Right atrium auricular region (tissue), 2 donors: ENCODE data around the gene CLEC2A. TPM values are rescaled to one million over a fixed set of nuclear protein-coding genes. Genes with fewer than 3 reads are reported as not detected.
"Not testable (repeated sequence)": the region's sequence is repeated elsewhere in the genome, so short reads cannot be mapped to it uniquely, and the experiment has no call there.

Experiments used
- DNase-seq: peaks from one replicate; pipeline ENCODE4 v3.0.0-alpha.2; 2019; ENCODE audit warnings: low spot score
- H3K27ac ChIP-seq, 2 donors: fragments of 200-600 bp; sonication (generic); 1 replicate in 1 of 2; 2 replicates in 1 of 2; pipeline ENCODE4 v1.5.1; 2016 to 2019
- H3K27me3 ChIP-seq, 2 donors: fragments of 200-600 bp; sonication (generic); one replicate each; pipeline versions ENCODE4 v1.5.1 to v1.6.0; 2017 to 2019
- H3K36me3 ChIP-seq: fragments of 200-600 bp; sonication (generic); one replicate; pipeline ENCODE4 v1.5.1; 2016
- H3K4me1 ChIP-seq, 2 donors: fragments of 200-600 bp; sonication (generic); one replicate each; pipeline versions ENCODE4 v1.5.1 to v1.6.0; 2017 to 2019
- H3K4me3 ChIP-seq, 2 donors: fragments of 200-600 bp; sonication (generic); 1 replicate in 1 of 2; 2 replicates in 1 of 2; pipeline ENCODE4 v1.5.1; 2017 to 2019; ENCODE audit warnings: mild to moderate bottlenecking in 1 of 2, moderate library complexity in 1 of 2
- H3K9me3 ChIP-seq, 2 donors: fragments of 200-600 bp; sonication (generic); one replicate each; pipeline ENCODE4 v1.5.1; 2019
- CTCF ChIP-seq, 2 donors: fragments of 200-600 bp; sonication (generic); IDR thresholded peaks; one replicate each; pipeline ENCODE4 v1.5.1; 2019; ENCODE audit warnings: antibody characterized with exemption in 2 of 2
- total RNA-seq, 2 donors: library from RNA; depleted of rRNA; stranded (reverse); fragments of >200 nt; gene quantifications; one replicate each; pipeline ENCODE4 v1.1.0, GENCODE V29; 2016

Gene CLEC2A
- total RNA-seq, 2 donors from 2014 or later, result not detected

- no peaks in the 10 kb centered on the region for H3K9me3 ChIP-seq
- H3K4me1 ChIP-seq, result no peaks in the 10 kb centered on the region
- no peaks in the 10 kb centered on the region for H3K27me3 ChIP-seq
- TF ChIP-seq CTCF (IDR thresholded peaks at IDR 0.05), result no peak
- no peaks in the 10 kb centered on the region for H3K36me3 ChIP-seq
- no peak overlapping the region for H3K27ac ChIP-seq
- no peak for DNase-seq
- no peak overlapping the region for H3K4me3 ChIP-seq
Measured at GRCh38 chr12:9888665-9889273, 43.4 kb downstream of the CLEC2A start.

- Histone ChIP-seq H3K36me3 (no peaks in the 10 kb centered on the region), H3K4me1 (no peaks in the 10 kb centered on the region), H3K27ac (no peak overlapping the region), H3K27me3 (no peaks in the 10 kb centered on the region), H3K4me3 (no peak overlapping the region), H3K9me3 (no peaks in the 10 kb centered on the region)
- no peak for TF ChIP-seq CTCF (IDR thresholded peaks at IDR 0.05)
- DNase-seq, result no peak
Measured at GRCh38 chr12:9883175-9883574, 49.0 kb downstream of the CLEC2A start.

- DNase-seq, result no peak
- no peaks in the 10 kb centered on the region for H3K27me3 ChIP-seq
- no peaks in the 10 kb centered on the region for H3K36me3 ChIP-seq
- H3K9me3 ChIP-seq, result no peaks in the 10 kb centered on the region
- H3K4me3 ChIP-seq, result no peak overlapping the region
- no peaks in the 10 kb centered on the region for H3K4me1 ChIP-seq
- TF ChIP-seq CTCF (IDR thresholded peaks at IDR 0.05), result no peak
- no peak overlapping the region for H3K27ac ChIP-seq
Measured at GRCh38 chr12:9881988-9882387, 50.2 kb downstream of the CLEC2A start.

GRCh38 chr12:9881246-9881645, 50.9 kb downstream of the CLEC2A start, which contains the start of gene KLRF2:
TSS of gene KLRF2 (plus strand) at chr12:9881489. CDS start at chr12:9881596, 107 bp downstream.
- no peak for TF ChIP-seq CTCF (IDR thresholded peaks at IDR 0.05)
- Histone ChIP-seq H3K36me3 (no peaks in the 10 kb centered on the region), H3K27ac (no peak within 1 kb of the TSS), H3K4me1 (no peaks in the 10 kb centered on the region), H3K4me3 (no peak within 1 kb of the TSS), H3K27me3 (no peaks in the 10 kb centered on the region), H3K9me3 (no peaks in the 10 kb centered on the region)
- no peak for DNase-seq

- H3K27ac ChIP-seq, result no peak overlapping the region
Measured at GRCh38 chr12:9880532-9881078, 51.6 kb downstream of the CLEC2A start.

GRCh38 chr12:9876120-9876519, 56.0 kb downstream of the CLEC2A start:
- not testable (repeated sequence) for H3K36me3 ChIP-seq, H3K9me3 ChIP-seq, H3K27me3 ChIP-seq, DNase-seq, H3K4me1 ChIP-seq, H3K27ac ChIP-seq, H3K4me3 ChIP-seq

More at GRCh38 chr12:9880532-9881078, 51.6 kb downstream of the CLEC2A start:
- no peak for TF ChIP-seq CTCF (IDR thresholded peaks at IDR 0.05)
- H3K4me1 ChIP-seq, result no peaks in the 10 kb centered on the region
- no peaks in the 10 kb centered on the region for H3K27me3 ChIP-seq
- H3K36me3 ChIP-seq, result no peaks in the 10 kb centered on the region
- no peak overlapping the region for H3K4me3 ChIP-seq
- H3K9me3 ChIP-seq, result no peaks in the 10 kb centered on the region
- no peak for DNase-seq
